Endothelial cell of umbilical vein (primary cell): Measurements from ENCODE around the gene LRRC23. TPM values are rescaled to one million over a fixed set of nuclear protein-coding genes. Genes with fewer than 3 reads are reported as not detected.

Experiments used
- BruUV-seq: library from RNA; stranded (reverse); fragments of 400-500 nt; replicated peaks from 2 replicates; lab custom pipeline; 2021; lab: Mats Ljungman, UMichigan
- CTCF ChIA-PET: fragments of 300-600, 350-600 bp; sonication (Branson Sonifier 250); formaldehyde crosslinking; loops from one replicate; lab custom pipeline; 2021; ENCODE audit warnings: antibody characterized with exemption, inconsistent platforms; lab: Charles Lee
- POLR2A ChIA-PET: fragments of 300-600, 350-600 bp; sonication (Branson Sonifier 250); formaldehyde crosslinking; loops from one replicate; lab custom pipeline; 2021; ENCODE audit warnings: antibody characterized with exemption, inconsistent platforms; lab: Charles Lee
- DNase-seq: peaks from one replicate; pipeline ENCODE4 v3.0.0-alpha.2; 2011; ENCODE audit warnings: low read depth, low spot score
- FAIRE-seq: peaks from 2 replicates; lab custom pipeline; 2011; peaks lifted over from hg19 to GRCh38; lab: Jason Lieb, UNC
- H2AFZ ChIP-seq: 2 replicates; pipeline ENCODE4 v1.6.0; 2012; ENCODE audit warnings: low read depth, low read length, control low read depth, inconsistent platforms
- H3K27ac ChIP-seq: 2 replicates; pipeline ENCODE4 v1.5.1; 2011; ENCODE audit warnings: low read depth, mild to moderate bottlenecking, control low read depth, low read length, moderate library complexity; ENCODE audit not compliant: insufficient read depth
- H3K27me3 ChIP-seq, 2 experiments: 2 replicates each; pipeline versions ENCODE4 v1.6.0 to v1.6.1; 2011; ENCODE audit warnings: low read length in 2 of 2, mixed read lengths in 1 of 2; ENCODE audit not compliant: control insufficient read depth in 2 of 2, insufficient read depth in 2 of 2
- H3K36me3 ChIP-seq, 2 experiments: 2 replicates in 1 of 2; 3 replicates in 1 of 2; pipeline ENCODE4 v1.5.1; 2011; ENCODE audit warnings: low read length in 2 of 2, mild to moderate bottlenecking in 1 of 2, moderate library complexity in 1 of 2; ENCODE audit not compliant: control insufficient read depth in 2 of 2, insufficient read depth in 2 of 2; ENCODE audit errors: extremely low read depth in 1 of 2
- H3K4me1 ChIP-seq: 3 replicates; pipeline ENCODE4 v1.5.1; 2011; ENCODE audit warnings: mild to moderate bottlenecking, low read length; ENCODE audit not compliant: control insufficient read depth, insufficient read depth; ENCODE audit errors: extremely low read depth
- H3K4me2 ChIP-seq: 2 replicates; pipeline ENCODE4 v1.6.1; 2011; ENCODE audit warnings: low read length, control low read depth, mixed read lengths; ENCODE audit not compliant: insufficient read depth
- H3K4me3 ChIP-seq, 3 experiments: fragments of 200-600 bp in 1 of 3; sonication (generic), shearing (Covaris generic) in 1 of 3; replicated peaks in 1 of 3; 2 replicates each; pipeline ENCODE4 v1.5.1; 2011 to 2016; ENCODE audit warnings: control low read depth in 3 of 3, low read length in 3 of 3, mild to moderate bottlenecking in 2 of 3, inconsistent platforms in 1 of 3, low read depth in 1 of 3, moderate library complexity in 1 of 3; ENCODE audit not compliant: insufficient read depth in 1 of 3
- H3K79me2 ChIP-seq: 2 replicates; pipeline ENCODE4 v1.6.0; 2012; ENCODE audit warnings: low read length, inconsistent platforms; ENCODE audit not compliant: control insufficient read depth, insufficient read depth
- H3K9ac ChIP-seq: replicated peaks from 2 replicates; pipeline ENCODE3; 2011; ENCODE audit warnings: low read length, control low read depth; ENCODE audit not compliant: insufficient read depth; ENCODE audit errors: extremely low read depth
- H3K9me1 ChIP-seq: replicated peaks from 3 replicates; pipeline ENCODE4 v1.6.0; 2011; ENCODE audit warnings: mild to moderate bottlenecking, low read length; ENCODE audit not compliant: control insufficient read depth, insufficient read depth; ENCODE audit errors: extremely low read depth
- H3K9me3 ChIP-seq: replicated peaks from 2 replicates; pipeline ENCODE4 v1.5.1; 2012; ENCODE audit warnings: low read length, inconsistent platforms; ENCODE audit not compliant: control insufficient read depth, insufficient read depth
- H4K20me1 ChIP-seq: replicated peaks from 2 replicates; pipeline ENCODE3; 2011; ENCODE audit warnings: mild to moderate bottlenecking, low read length; ENCODE audit not compliant: control insufficient read depth, insufficient read depth; ENCODE audit errors: extremely low read depth
- EZH2 ChIP-seq: IDR thresholded peaks from 2 replicates; pipeline ENCODE4 v1.6.1; 2012; ENCODE audit warnings: borderline replicate concordance, low read depth, mild to moderate bottlenecking, moderate library complexity, low read length, inconsistent platforms; ENCODE audit not compliant: severe bottlenecking
- FOS ChIP-seq: IDR thresholded peaks from 2 replicates; pipeline ENCODE4 v1.6.1; 2011; ENCODE audit warnings: mild to moderate bottlenecking, low read length, moderate library complexity, borderline replicate concordance; ENCODE audit not compliant: insufficient read depth
- GATA2 ChIP-seq: IDR thresholded peaks from 2 replicates; pipeline ENCODE4 v1.7.0; 2011; ENCODE audit warnings: low read depth, mild to moderate bottlenecking, moderate library complexity, mixed read lengths, low read length; ENCODE audit not compliant: insufficient read length, insufficient read depth
- JUN ChIP-seq: IDR thresholded peaks from 2 replicates; pipeline ENCODE4 v1.6.1; 2011; ENCODE audit warnings: borderline replicate concordance, low read depth; ENCODE audit not compliant: insufficient read length, insufficient read depth
- MAX ChIP-seq: IDR thresholded peaks from 2 replicates; pipeline ENCODE4 v1.6.1; 2011; ENCODE audit not compliant: insufficient read depth, insufficient read length
- MYC ChIP-seq: IDR thresholded peaks from one replicate; pipeline ENCODE4 v1.6.1; 2011; ENCODE audit warnings: mild to moderate bottlenecking, low read depth, low read length
- POLR2A ChIP-seq: IDR thresholded peaks from 2 replicates; pipeline ENCODE4 v1.6.1; 2012; ENCODE audit warnings: low read depth, mild to moderate bottlenecking, control low read depth, low read length
- POLR2AphosphoS5 ChIP-seq: IDR thresholded peaks from 2 replicates; pipeline ENCODE4 v1.6.1; 2012; ENCODE audit warnings: low read depth, mild to moderate bottlenecking, control low read depth, low read length, moderate library complexity; ENCODE audit not compliant: insufficient read depth
- dilution Hi-C: fragments of 300-500 bp; cut with MboI; formaldehyde crosslinking; loops from one replicate; pipeline ENCODE4 v1.15.0; 2019; ENCODE audit warnings: low sequenced_read_pairs; ENCODE audit not compliant: extremely low pct_ligation_motif_present
- intact Hi-C: fragments of 100-400 bp; cut with micrococcal nuclease; formaldehyde crosslinking; loops from one replicate; pipeline ENCODE4 v1.10.0; 2022
- polyA plus RNA-seq, 4 experiments: library from polyadenylated mRNA; depleted of rRNA in 3 of 4; stranded (reverse) in 3 of 4; unstranded in 1 of 4; fragments of >200 nt; gene quantifications; 2 replicates each; pipeline versions ENCODE4 v1.2.1 to v1.2.3, GENCODE V29; 2011 to 2012; ENCODE audit warnings: missing spikeins in 1 of 4
- total RNA-seq: library from RNA; stranded (reverse); gene quantifications from 2 replicates; pipeline ENCODE4 v1.2.3, GENCODE V29; 2021
- TF ChIP-seq, protein P1 (sequence below), 2 donors: IDR thresholded peaks; 1 replicate in 1 of 2; 2 replicates in 1 of 2; pipeline ENCODE4 v1.5.1; 2011; ENCODE audit warnings: low read length in 2 of 2, mild to moderate bottlenecking in 2 of 2, moderate library complexity in 2 of 2, control low read depth in 1 of 2, inconsistent platforms in 1 of 2, low read depth in 1 of 2; ENCODE audit not compliant: insufficient read depth in 1 of 2; ENCODE audit errors: extremely low read depth in 1 of 2

Gene LRRC23
- total and polyA plus RNA-seq, 2 donors (not counting 3 experiments of a cell fraction or from before 2014, with no cell fraction given), result 3.1 to 3.5 TPM

DNA sequence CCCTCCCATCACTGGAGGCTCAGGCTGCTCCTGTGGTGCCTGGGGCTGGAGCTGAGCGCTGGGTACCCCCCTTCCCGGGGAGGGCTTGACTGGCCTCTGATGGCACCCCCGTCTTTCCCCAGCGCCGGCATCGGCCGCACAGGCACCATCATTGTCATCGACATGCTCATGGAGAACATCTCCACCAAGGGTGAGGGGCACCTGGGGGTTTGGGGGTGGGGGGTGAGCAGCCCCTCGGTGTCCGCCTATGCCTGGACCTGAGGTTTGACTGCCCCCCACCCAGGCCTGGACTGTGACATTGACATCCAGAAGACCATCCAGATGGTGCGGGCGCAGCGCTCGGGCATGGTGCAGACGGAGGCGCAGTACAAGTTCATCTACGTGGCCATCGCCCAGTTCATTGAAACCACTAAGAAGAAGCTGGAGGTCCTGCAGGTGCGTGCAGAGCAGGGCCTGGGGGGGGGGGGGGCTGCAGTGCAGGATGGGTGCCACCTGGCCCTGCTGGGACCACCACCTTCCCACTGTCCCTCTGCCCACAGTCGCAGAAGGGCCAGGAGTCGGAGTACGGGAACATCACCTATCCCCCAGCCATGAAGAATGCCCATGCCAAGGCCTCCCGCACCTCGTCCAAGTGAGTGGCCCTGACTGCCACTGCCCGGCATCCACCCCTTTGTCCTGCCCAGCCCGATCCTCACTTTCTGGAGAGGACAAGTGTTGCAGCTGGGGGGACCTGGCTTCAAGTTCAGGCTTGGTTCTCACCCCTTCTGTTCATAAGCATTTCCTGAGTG, 55.4 kb downstream of the LRRC23 start:
- H3K4me3 ChIP-seq, result no peak overlapping the region

DNA sequence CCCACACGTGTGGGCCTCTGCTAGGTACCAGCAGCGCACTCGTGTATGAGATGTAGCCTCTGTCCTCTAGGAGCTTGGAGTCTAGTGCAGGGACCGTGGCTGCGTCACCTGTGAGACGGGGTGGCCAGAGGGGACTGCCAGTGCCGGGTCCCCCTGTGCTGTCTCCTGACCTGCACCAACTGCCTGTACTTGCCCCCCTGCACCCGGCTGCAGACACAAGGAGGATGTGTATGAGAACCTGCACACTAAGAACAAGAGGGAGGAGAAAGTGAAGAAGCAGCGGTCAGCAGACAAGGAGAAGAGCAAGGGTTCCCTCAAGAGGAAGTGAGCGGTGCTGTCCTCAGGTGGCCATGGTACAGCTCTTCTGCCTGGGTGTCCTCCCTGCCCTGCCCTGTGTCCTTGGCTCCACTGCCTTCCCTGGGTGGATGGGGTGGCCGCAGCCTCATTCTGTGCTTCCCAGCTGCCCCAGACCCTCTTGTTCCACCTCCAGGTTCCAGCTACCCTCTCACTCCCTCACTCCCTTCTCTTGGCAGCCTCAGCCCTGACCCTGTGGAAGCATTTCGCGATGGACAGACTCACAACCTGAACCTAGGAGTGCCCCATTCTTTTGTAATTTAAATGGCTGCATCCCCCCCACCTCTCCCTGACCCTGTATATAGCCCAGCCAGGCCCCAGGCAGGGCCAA, 56.1 kb downstream of the LRRC23 start:
- intact Hi-C loops, result no loop called here
- no peak overlapping the region for H3K4me3 ChIP-seq
- H4K20me1 ChIP-seq, result no peaks in the 10 kb centered on the region
- peaks cover 18% of the 10 kb centered on the region for H3K4me1 ChIP-seq
- no peaks in the 10 kb centered on the region for H3K9me1 ChIP-seq
- no peak overlapping the region for H3K4me2 ChIP-seq
- ChIA-PET CTCF (interaction anchor here (1.5 to 3.2 kb wide), 5 partner anchors 10 to 91 kb away, joined by 3 to 34 read pairs (median 6); partner anchors contain the start of genes C12orf57, PTPN6 and RNU7-1), POLR2A (interaction anchor here (1.5 kb wide), 1 partner anchor 17 kb away, joined by 5 read pairs; the partner anchor contains the start of genes C12orf57 and RNU7-1)
- H3K27ac ChIP-seq, result peak overlapping the region; percentile 69
- H3K36me3 ChIP-seq, result peaks cover 5 to 7% of the 10 kb centered on the region in 2 experiments
- TF ChIP-seq MAX, result no peak
- no peak for TF ChIP-seq JUN
- no peak for TF ChIP-seq MYC
- TF ChIP-seq, protein P1, sequence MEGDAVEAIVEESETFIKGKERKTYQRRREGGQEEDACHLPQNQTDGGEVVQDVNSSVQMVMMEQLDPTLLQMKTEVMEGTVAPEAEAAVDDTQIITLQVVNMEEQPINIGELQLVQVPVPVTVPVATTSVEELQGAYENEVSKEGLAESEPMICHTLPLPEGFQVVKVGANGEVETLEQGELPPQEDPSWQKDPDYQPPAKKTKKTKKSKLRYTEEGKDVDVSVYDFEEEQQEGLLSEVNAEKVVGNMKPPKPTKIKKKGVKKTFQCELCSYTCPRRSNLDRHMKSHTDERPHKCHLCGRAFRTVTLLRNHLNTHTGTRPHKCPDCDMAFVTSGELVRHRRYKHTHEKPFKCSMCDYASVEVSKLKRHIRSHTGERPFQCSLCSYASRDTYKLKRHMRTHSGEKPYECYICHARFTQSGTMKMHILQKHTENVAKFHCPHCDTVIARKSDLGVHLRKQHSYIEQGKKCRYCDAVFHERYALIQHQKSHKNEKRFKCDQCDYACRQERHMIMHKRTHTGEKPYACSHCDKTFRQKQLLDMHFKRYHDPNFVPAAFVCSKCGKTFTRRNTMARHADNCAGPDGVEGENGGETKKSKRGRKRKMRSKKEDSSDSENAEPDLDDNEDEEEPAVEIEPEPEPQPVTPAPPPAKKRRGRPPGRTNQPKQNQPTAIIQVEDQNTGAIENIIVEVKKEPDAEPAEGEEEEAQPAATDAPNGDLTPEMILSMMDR (IDR thresholded peaks at IDR 0.05; ENCODE audit: extremely low read depth in 1 of 2, insufficient read depth in 1 of 2, low read depth in 1 of 2, low read length in 2 of 2), result no peak
- TF ChIP-seq EZH2, result no peak
- no peak for TF ChIP-seq POLR2AphosphoS5
- TF ChIP-seq FOS, result no peak
- no peak for TF ChIP-seq POLR2A
- no peak for TF ChIP-seq GATA2
- dilution Hi-C loops, result no loop called here
- no peaks in the 10 kb centered on the region for H3K9me3 ChIP-seq
- BruUV-seq, result no TSS peak
- DNase-seq (no peak), FAIRE-seq (no peak)
- no peaks in the 10 kb centered on the region for H3K27me3 ChIP-seq
- peak overlapping the region; percentile 89 for H2AFZ ChIP-seq
- H3K9ac ChIP-seq, result no peak overlapping the region
- no peaks in the 10 kb centered on the region for H3K79me2 ChIP-seq

More for the DNA sequence above, 55.4 kb downstream of the LRRC23 start:
- dilution Hi-C loops, result no loop called here
- Histone ChIP-seq H3K27ac (no peak overlapping the region), H3K9me1 (no peaks in the 10 kb centered on the region), H3K4me2 (no peak overlapping the region), H3K4me1 (peaks cover 18% of the 10 kb centered on the region), H4K20me1 (no peaks in the 10 kb centered on the region), H2AFZ (no peak overlapping the region), H3K79me2 (no peaks in the 10 kb centered on the region), H3K9ac (no peak overlapping the region), H3K36me3 (peaks cover 0 to 2% of the 10 kb centered on the region in 2 experiments), H3K9me3 (no peaks in the 10 kb centered on the region), H3K27me3 (no peaks in the 10 kb centered on the region)
- no peak for FAIRE-seq
- no TSS peak for BruUV-seq
- ChIA-PET POLR2A (interaction anchor here (0.5 kb wide), 1 partner anchor 976 kb away, joined by 3 read pairs; no protein-coding TSS in a partner anchor), CTCF (interaction anchor here (1.6 to 3.2 kb wide), 3 partner anchors 16 to 91 kb away, joined by 4 to 34 read pairs (median 13); partner anchors contain the start of genes C12orf57 and RNU7-1)
- no peak for DNase-seq
- TF ChIP-seq MAX, result no peak
- intact Hi-C loops, result no loop called here
